ENCODE measurements around the gene SENP1. TPM values are rescaled to one million over a fixed set of nuclear protein-coding genes. Genes with fewer than 3 reads are reported as not detected.

Gene SENP1
- total RNA-seq, 4 donors from 2014 or later = 2.2 to 20.3 (median 10.5) TPM

- Histone ChIP-seq H3K27ac (no peak overlapping the region), H3K4me1 (no peaks in the 10 kb centered on the region), H3K27me3 (no peaks in the 10 kb centered on the region), H3K4me3 (no peak overlapping the region), H3K36me3 (peaks cover 0 to 29% (median 11%) of the 10 kb centered on the region in 4 donors), H3K9me3 (no peaks in the 10 kb centered on the region)
- intact Hi-C loops (cut with DNase I; ENCODE audit: low total_unique reads) (no loop called here), in situ Hi-C loops (cut with MboI; ENCODE audit: low pct_ligation_motif_present in 1 of 4, low pct_unique_long_range_greater_than_20kb in 1 of 4, low sequenced_read_pairs in 3 of 4) (no loop called here)
- TF ChIP-seq POLR2AphosphoS5 (IDR thresholded peaks at IDR 0.05) = no peak
- 96 to 100% methylated on average over 2 of the region's 2 CpGs for WGBS, 2 donors (ENCODE audit: low coverage in 1 of 2)
- no peak for DNase-seq
Observed at GRCh38 chr12:48071808-48072207, 34.1 kb downstream of the SENP1 start.

DNA sequence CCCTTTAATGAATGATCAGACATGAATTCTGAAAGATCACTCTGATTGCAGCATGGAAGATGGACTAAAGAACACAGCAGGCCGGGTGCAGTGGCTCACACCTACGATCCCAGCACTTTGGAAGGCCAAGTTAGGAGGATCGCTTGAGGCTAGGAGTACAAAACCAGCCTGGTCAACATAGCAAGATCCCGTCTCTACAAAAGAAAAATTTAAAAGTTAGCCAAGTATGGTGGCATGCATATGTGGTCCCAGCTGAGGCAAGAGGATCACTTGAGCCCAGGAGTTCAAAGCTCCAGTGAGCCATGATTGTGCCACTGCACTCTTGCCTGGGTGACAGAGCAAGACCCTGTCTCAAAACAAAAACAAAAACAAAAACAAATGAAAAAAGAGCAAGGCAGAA is 35.1 kb downstream of the SENP1 start:
- DNase-seq = no peak
- intact Hi-C loops (cut with DNase I; ENCODE audit: low total_unique reads) (no loop called here), in situ Hi-C loops (cut with MboI; ENCODE audit: low pct_ligation_motif_present in 1 of 4, low pct_unique_long_range_greater_than_20kb in 1 of 4, low sequenced_read_pairs in 3 of 4) (no loop called here)
- no peak overlapping the region for H3K4me3 ChIP-seq
- WGBS, 2 donors (ENCODE audit: low coverage in 1 of 2) = 95 to 100% methylated on average over 4 of the region's 4 CpGs
- no peak overlapping the region for H3K27ac ChIP-seq
- H3K9me3 ChIP-seq = no peaks in the 10 kb centered on the region
- peaks cover 0 to 34% (median 16%) of the 10 kb centered on the region in 4 donors for H3K36me3 ChIP-seq
- TF ChIP-seq POLR2AphosphoS5 (IDR thresholded peaks at IDR 0.05) = no peak
- TF ChIP-seq, protein P1, sequence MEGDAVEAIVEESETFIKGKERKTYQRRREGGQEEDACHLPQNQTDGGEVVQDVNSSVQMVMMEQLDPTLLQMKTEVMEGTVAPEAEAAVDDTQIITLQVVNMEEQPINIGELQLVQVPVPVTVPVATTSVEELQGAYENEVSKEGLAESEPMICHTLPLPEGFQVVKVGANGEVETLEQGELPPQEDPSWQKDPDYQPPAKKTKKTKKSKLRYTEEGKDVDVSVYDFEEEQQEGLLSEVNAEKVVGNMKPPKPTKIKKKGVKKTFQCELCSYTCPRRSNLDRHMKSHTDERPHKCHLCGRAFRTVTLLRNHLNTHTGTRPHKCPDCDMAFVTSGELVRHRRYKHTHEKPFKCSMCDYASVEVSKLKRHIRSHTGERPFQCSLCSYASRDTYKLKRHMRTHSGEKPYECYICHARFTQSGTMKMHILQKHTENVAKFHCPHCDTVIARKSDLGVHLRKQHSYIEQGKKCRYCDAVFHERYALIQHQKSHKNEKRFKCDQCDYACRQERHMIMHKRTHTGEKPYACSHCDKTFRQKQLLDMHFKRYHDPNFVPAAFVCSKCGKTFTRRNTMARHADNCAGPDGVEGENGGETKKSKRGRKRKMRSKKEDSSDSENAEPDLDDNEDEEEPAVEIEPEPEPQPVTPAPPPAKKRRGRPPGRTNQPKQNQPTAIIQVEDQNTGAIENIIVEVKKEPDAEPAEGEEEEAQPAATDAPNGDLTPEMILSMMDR (IDR thresholded peaks at IDR 0.05) = no peak
- TF ChIP-seq POLR2A (IDR thresholded peaks at IDR 0.05) = no peak
- no peak for TF ChIP-seq EP300 (IDR thresholded peaks at IDR 0.05; ENCODE audit: low read depth)
- no peaks in the 10 kb centered on the region for H3K27me3 ChIP-seq
- no peaks in the 10 kb centered on the region for H3K4me1 ChIP-seq

GRCh38 chr12:48070033-48070432 is 35.8 kb downstream of the SENP1 start:
- intact Hi-C loops (cut with DNase I; ENCODE audit: low total_unique reads) (no loop called here), in situ Hi-C loops (cut with MboI; ENCODE audit: low pct_ligation_motif_present in 1 of 4, low pct_unique_long_range_greater_than_20kb in 1 of 4, low sequenced_read_pairs in 3 of 4) (no loop called here)
- Histone ChIP-seq H3K27ac (no peak overlapping the region), H3K4me1 (no peaks in the 10 kb centered on the region), H3K27me3 (no peaks in the 10 kb centered on the region), H3K36me3 (peaks cover 0 to 39% (median 17%) of the 10 kb centered on the region in 4 donors), H3K4me3 (no peak overlapping the region), H3K9me3 (no peaks in the 10 kb centered on the region)
- TF ChIP-seq POLR2A (IDR thresholded peaks at IDR 0.05) (no peak), EP300 (IDR thresholded peaks at IDR 0.05; ENCODE audit: low read depth) (no peak), POLR2AphosphoS5 (IDR thresholded peaks at IDR 0.05) (no peak)
- TF ChIP-seq, protein P1 (IDR thresholded peaks at IDR 0.05) = no peak
- 92 to 100% methylated on average over 1 of the region's 1 CpG for WGBS, 2 donors (ENCODE audit: low coverage in 1 of 2)
- no peak for DNase-seq

- Histone ChIP-seq H3K27me3 (no peaks in the 10 kb centered on the region), H3K27ac (no peak overlapping the region), H3K36me3 (peaks cover 0 to 47% (median 16%) of the 10 kb centered on the region in 4 donors), H3K4me1 (no peaks in the 10 kb centered on the region), H3K4me3 (no peak overlapping the region), H3K9me3 (no peaks in the 10 kb centered on the region)
- WGBS, 2 donors (ENCODE audit: low coverage in 1 of 2) = 78 to 100% methylated on average over 1 of the region's 1 CpG
- TF ChIP-seq EP300 (IDR thresholded peaks at IDR 0.05; ENCODE audit: low read depth) = no peak
- TF ChIP-seq POLR2A (IDR thresholded peaks at IDR 0.05) = no peak
- TF ChIP-seq POLR2AphosphoS5 (IDR thresholded peaks at IDR 0.05) = no peak
- TF ChIP-seq, protein P1 (IDR thresholded peaks at IDR 0.05) = no peak
- no peak for DNase-seq
- in situ Hi-C loops (cut with MboI; ENCODE audit: low pct_ligation_motif_present in 1 of 4, low pct_unique_long_range_greater_than_20kb in 1 of 4, low sequenced_read_pairs in 3 of 4) = no loop called here
- intact Hi-C loops (cut with DNase I; ENCODE audit: low total_unique reads) = no loop called here
Observed at GRCh38 chr12:48069241-48069640, 36.6 kb downstream of the SENP1 start.

GRCh38 chr12:48068457-48068856 is 37.4 kb downstream of the SENP1 start:
- no peaks in the 10 kb centered on the region for H3K4me1 ChIP-seq
- peaks cover 0 to 55% (median 18%) of the 10 kb centered on the region in 4 donors for H3K36me3 ChIP-seq
- no peak overlapping the region for H3K4me3 ChIP-seq
- no peaks in the 10 kb centered on the region for H3K9me3 ChIP-seq
- DNase-seq = no peak
- H3K27me3 ChIP-seq = no peaks in the 10 kb centered on the region
- 87 to 97% methylated on average over 2 of the region's 2 CpGs for WGBS, 2 donors (ENCODE audit: low coverage in 1 of 2)
- in situ Hi-C loops (cut with MboI; ENCODE audit: low pct_ligation_motif_present in 1 of 4, low pct_unique_long_range_greater_than_20kb in 1 of 4, low sequenced_read_pairs in 3 of 4) = no loop called here
- H3K27ac ChIP-seq = no peak overlapping the region
- intact Hi-C loops (cut with DNase I; ENCODE audit: low total_unique reads) = no loop called here
- TF ChIP-seq EP300 (IDR thresholded peaks at IDR 0.05; ENCODE audit: low read depth) (no peak), POLR2A (IDR thresholded peaks at IDR 0.05) (no peak), POLR2AphosphoS5 (IDR thresholded peaks at IDR 0.05) (no peak)
- TF ChIP-seq, protein P1 (IDR thresholded peaks at IDR 0.05) = no peak
